ENCODE results near the gene PPP2R2D. TPM values are rescaled to one million over a fixed set of nuclear protein-coding genes. Genes with fewer than 3 reads are reported as not detected.

PPP2R2D gene
- 19.2 and 24.2 TPM in 2 replicates for total RNA-seq

GRCh38 chr10:131900350-131901152, at the start of gene PPP2R2D:
PPP2R2D (plus strand) TSS chr10:131901008; CDS start chr10:131901149, 141 bp downstream.

GRCh38 chr10:131981429-131982184, 80.8 kb downstream of the PPP2R2D start, which contains the start of gene BNIP3:
BNIP3 (minus strand) TSS chr10:131981923; CDS start chr10:131981806, 117 bp downstream.

Other genes with a start within 250 kb of the PPP2R2D start
- gene BNIP3, start 80.9 kb downstream of the PPP2R2D start, total RNA-seq = 202 and 344 TPM in 2 replicates
- gene JAKMIP3, start 164.9 kb downstream of the PPP2R2D start, total RNA-seq = 0.08 TPM in 1 of 2 replicates, not detected in the other

Data from epithelial cell of alveolus of lung (primary cell).